ENCODE data around the gene DAPK1.

The DAPK1 gene

GRCh38 chr9:87704342-87704741 is 206.7 kb downstream of the DAPK1 start:
- Histone ChIP-seq H3K9me3 (replicated peaks; ENCODE audit: insufficient read depth, low read length) (no peaks in the 10 kb centered on the region), H3K4me2 (ENCODE audit: low read depth, low read length) (no peak overlapping the region), H2AFZ (ENCODE audit: low read length) (no peak overlapping the region), H3K9ac (ENCODE audit: low read length) (no peak overlapping the region), H3F3A (ENCODE audit: insufficient read depth, low read length) (no peaks in the 10 kb centered on the region), H3K9me2 (replicated peaks; ENCODE audit: insufficient read depth, low read length) (no peaks in the 10 kb centered on the region), H3K27ac (ENCODE audit: low read length) (no peak overlapping the region), H4K20me1 (ENCODE audit: insufficient read depth, low read length) (no peaks in the 10 kb centered on the region), H3K4me1 (ENCODE audit: low read length) (no peaks in the 10 kb centered on the region), H3K27me3 (replicated peaks; ENCODE audit: insufficient read depth, low read length) (no peaks in the 10 kb centered on the region), H3K4me3 (ENCODE audit: low read length) (no peak overlapping the region), H3K79me2 (ENCODE audit: low read length) (no peaks in the 10 kb centered on the region), H3K36me3 (replicated peaks; ENCODE audit: insufficient read depth, low read length) (0 out of 2 replicates have a peak, but pooled peaks cover 7% of the 10 kb centered on the region)
- no peak for DNase-seq
- TF ChIP-seq EZH2 (optimal IDR thresholded peaks at IDR 0.05; ENCODE audit: low read depth, low read length) = no peak
- no peak for TF ChIP-seq CTCF (IDR thresholded peaks at IDR 0.05; ENCODE audit: low read length)
- TF ChIP-seq EZH2phosphoT487 (IDR thresholded peaks at IDR 0.05; ENCODE audit: low read length) = no peak

GRCh38 chr9:87706066-87706739 is 208.5 kb downstream of the DAPK1 start:
- Histone ChIP-seq H3K36me3 (replicated peaks; ENCODE audit: insufficient read depth, low read length) (0 out of 2 replicates have a peak, but pooled peaks cover 7% of the 10 kb centered on the region), H4K20me1 (ENCODE audit: insufficient read depth, low read length) (no peaks in the 10 kb centered on the region)

GRCh38 chr9:87707805-87708506 is 210.3 kb downstream of the DAPK1 start:
- no peak overlapping the region for H2AFZ ChIP-seq (ENCODE audit: low read length)
- H3K9me2 ChIP-seq (replicated peaks; ENCODE audit: insufficient read depth, low read length) = no peaks in the 10 kb centered on the region
- H3K79me2 ChIP-seq (ENCODE audit: low read length) = no peaks in the 10 kb centered on the region
- DNase-seq = no peak
- H3K27me3 ChIP-seq (replicated peaks; ENCODE audit: insufficient read depth, low read length) = no peaks in the 10 kb centered on the region
- no peaks in the 10 kb centered on the region for H3K4me1 ChIP-seq (ENCODE audit: low read length)
- H3K36me3 ChIP-seq (replicated peaks; ENCODE audit: insufficient read depth, low read length) = 0 out of 2 replicates have a peak, but pooled peaks cover 7% of the 10 kb centered on the region
- no peak overlapping the region for H3K27ac ChIP-seq (ENCODE audit: low read length)
- no peaks in the 10 kb centered on the region for H3F3A ChIP-seq (ENCODE audit: insufficient read depth, low read length)
- TF ChIP-seq CTCF (IDR thresholded peaks at IDR 0.05; ENCODE audit: low read length) (no peak), EZH2phosphoT487 (IDR thresholded peaks at IDR 0.05; ENCODE audit: low read length) (no peak), EZH2 (optimal IDR thresholded peaks at IDR 0.05; ENCODE audit: low read depth, low read length) (no peak)
- no peak overlapping the region for H3K4me3 ChIP-seq (ENCODE audit: low read length)
- H3K9ac ChIP-seq (ENCODE audit: low read length) = no peak overlapping the region
- no peak overlapping the region for H3K4me2 ChIP-seq (ENCODE audit: low read depth, low read length)
- H4K20me1 ChIP-seq (ENCODE audit: insufficient read depth, low read length) = no peaks in the 10 kb centered on the region
- H3K9me3 ChIP-seq (replicated peaks; ENCODE audit: insufficient read depth, low read length) = no peaks in the 10 kb centered on the region

More at GRCh38 chr9:87706066-87706739, 208.5 kb downstream of the DAPK1 start:
- Histone ChIP-seq H3K27me3 (replicated peaks; ENCODE audit: insufficient read depth, low read length) (no peaks in the 10 kb centered on the region), H3K4me3 (ENCODE audit: low read length) (no peak overlapping the region), H3K27ac (ENCODE audit: low read length) (no peak overlapping the region), H3K4me2 (ENCODE audit: low read depth, low read length) (no peak overlapping the region), H3K9me2 (replicated peaks; ENCODE audit: insufficient read depth, low read length) (no peaks in the 10 kb centered on the region), H3K9me3 (replicated peaks; ENCODE audit: insufficient read depth, low read length) (no peaks in the 10 kb centered on the region), H3K79me2 (ENCODE audit: low read length) (no peaks in the 10 kb centered on the region), H3K9ac (ENCODE audit: low read length) (no peak overlapping the region), H2AFZ (ENCODE audit: low read length) (no peak overlapping the region), H3F3A (ENCODE audit: insufficient read depth, low read length) (no peaks in the 10 kb centered on the region), H3K4me1 (ENCODE audit: low read length) (no peaks in the 10 kb centered on the region)
- no peak for TF ChIP-seq EZH2phosphoT487 (IDR thresholded peaks at IDR 0.05; ENCODE audit: low read length)
- no peak for DNase-seq
